RPMI7951 (cell line): ENCODE data around the gene STRIP1. TPM values are rescaled to one million over a fixed set of nuclear protein-coding genes. Genes with fewer than 3 reads are reported as not detected.

Source experiments
- DNase-seq: peaks from one replicate; pipeline ENCODE4 v3.0.0-alpha.2; 2012; ENCODE audit warnings: low read depth
- total RNA-seq: library from RNA; depleted of rRNA; stranded (reverse); fragments of >200 nt; shearing (Covaris generic); gene quantifications from 2 replicates; pipeline ENCODE4 v1.2.3, GENCODE V29; 2014

The STRIP1 gene
- total RNA-seq, 1 experiment from 2014 or later, result 25.7 TPM

- DNase-seq, result no peak
These were observed 16.3 kb downstream of the STRIP1 start for GRCh38 chr1:110050602-110051261.

GRCh38 chr1:110051262-110051648, 16.8 kb downstream of the STRIP1 start:
- no peak for DNase-seq

GRCh38 chr1:110053552-110054428, 19.4 kb downstream of the STRIP1 start:
- peak; percentile 35 for DNase-seq

- DNase-seq, result peak; percentile 24
These were observed 21.3 kb downstream of the STRIP1 start for GRCh38 chr1:110055493-110056284.

GRCh38 chr1:110056285-110056683, 21.9 kb downstream of the STRIP1 start:
- peak; percentile 52 for DNase-seq

- DNase-seq, result peak; percentile 81
These were observed 22.4 kb downstream of the STRIP1 start for GRCh38 chr1:110056776-110057175.

- DNase-seq, result peak; percentile 86
These were observed 23.6 kb downstream of the STRIP1 start for GRCh38 chr1:110057963-110058518.

- DNase-seq, result no peak
These were observed 24.2 kb downstream of the STRIP1 start for GRCh38 chr1:110058591-110058990.

GRCh38 chr1:110059133-110059863, 24.9 kb downstream of the STRIP1 start:
- DNase-seq, result peak; percentile 60

- DNase-seq, result peak; percentile 34
These were observed 25.7 kb downstream of the STRIP1 start for GRCh38 chr1:110060034-110060661.

- no peak for DNase-seq
These were observed 26.2 kb downstream of the STRIP1 start for GRCh38 chr1:110060662-110061060.

GRCh38 chr1:110061341-110061740, 26.9 kb downstream of the STRIP1 start:
- DNase-seq, result no peak

- no peak for DNase-seq
These were observed 28.2 kb downstream of the STRIP1 start for GRCh38 chr1:110062612-110063011.

GRCh38 chr1:110063781-110064180, 29.4 kb downstream of the STRIP1 start:
- no peak for DNase-seq

- DNase-seq, result no peak
These were observed 30.3 kb downstream of the STRIP1 start for GRCh38 chr1:110064576-110065337.

- DNase-seq, result peak; percentile 62
These were observed 31.4 kb downstream of the STRIP1 start for GRCh38 chr1:110065841-110066240.

- no peak for DNase-seq
These were observed 33.1 kb downstream of the STRIP1 start for GRCh38 chr1:110067479-110067892.

GRCh38 chr1:110067893-110068645, 33.6 kb downstream of the STRIP1 start:
- DNase-seq, result no peak
